ENCODE data around the gene BCORL1.

The BCORL1 gene

DNA sequence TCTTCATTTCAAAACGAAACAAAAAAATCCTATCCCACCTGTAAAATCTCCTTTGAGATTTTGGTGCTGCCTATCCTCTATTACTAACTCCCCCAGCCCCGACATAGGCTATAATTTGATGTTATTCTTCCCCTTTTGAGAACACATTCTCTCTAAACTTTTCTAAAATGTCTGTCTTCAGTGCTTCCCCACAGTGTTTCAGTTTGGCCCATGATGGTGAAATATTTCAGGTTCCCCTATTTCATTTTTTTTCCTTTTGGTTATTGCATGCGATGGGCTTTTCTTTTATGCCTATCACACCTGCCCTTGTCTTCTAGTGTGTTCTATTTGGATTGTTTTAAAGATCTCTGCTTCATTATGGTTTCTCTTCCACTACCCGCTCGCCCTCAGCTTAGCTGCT is 14.7 kb downstream of the BCORL1 start:
- Histone ChIP-seq H3K27me3 (ENCODE audit: insufficient read depth, poor library complexity, severe bottlenecking) (no peaks in the 10 kb centered on the region), H3K27ac (replicated peaks) (peak overlapping the region; percentile 85), H3K4me3 (replicated peaks; ENCODE audit: insufficient read depth, low read length) (no peak overlapping the region)
- no peak for TF ChIP-seq GABPA (IDR thresholded peaks at IDR 0.05; ENCODE audit: low read depth)
- TF ChIP-seq, protein P1, sequence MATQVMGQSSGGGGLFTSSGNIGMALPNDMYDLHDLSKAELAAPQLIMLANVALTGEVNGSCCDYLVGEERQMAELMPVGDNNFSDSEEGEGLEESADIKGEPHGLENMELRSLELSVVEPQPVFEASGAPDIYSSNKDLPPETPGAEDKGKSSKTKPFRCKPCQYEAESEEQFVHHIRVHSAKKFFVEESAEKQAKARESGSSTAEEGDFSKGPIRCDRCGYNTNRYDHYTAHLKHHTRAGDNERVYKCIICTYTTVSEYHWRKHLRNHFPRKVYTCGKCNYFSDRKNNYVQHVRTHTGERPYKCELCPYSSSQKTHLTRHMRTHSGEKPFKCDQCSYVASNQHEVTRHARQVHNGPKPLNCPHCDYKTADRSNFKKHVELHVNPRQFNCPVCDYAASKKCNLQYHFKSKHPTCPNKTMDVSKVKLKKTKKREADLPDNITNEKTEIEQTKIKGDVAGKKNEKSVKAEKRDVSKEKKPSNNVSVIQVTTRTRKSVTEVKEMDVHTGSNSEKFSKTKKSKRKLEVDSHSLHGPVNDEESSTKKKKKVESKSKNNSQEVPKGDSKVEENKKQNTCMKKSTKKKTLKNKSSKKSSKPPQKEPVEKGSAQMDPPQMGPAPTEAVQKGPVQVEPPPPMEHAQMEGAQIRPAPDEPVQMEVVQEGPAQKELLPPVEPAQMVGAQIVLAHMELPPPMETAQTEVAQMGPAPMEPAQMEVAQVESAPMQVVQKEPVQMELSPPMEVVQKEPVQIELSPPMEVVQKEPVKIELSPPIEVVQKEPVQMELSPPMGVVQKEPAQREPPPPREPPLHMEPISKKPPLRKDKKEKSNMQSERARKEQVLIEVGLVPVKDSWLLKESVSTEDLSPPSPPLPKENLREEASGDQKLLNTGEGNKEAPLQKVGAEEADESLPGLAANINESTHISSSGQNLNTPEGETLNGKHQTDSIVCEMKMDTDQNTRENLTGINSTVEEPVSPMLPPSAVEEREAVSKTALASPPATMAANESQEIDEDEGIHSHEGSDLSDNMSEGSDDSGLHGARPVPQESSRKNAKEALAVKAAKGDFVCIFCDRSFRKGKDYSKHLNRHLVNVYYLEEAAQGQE (IDR thresholded peaks at IDR 0.05; ENCODE audit: insufficient replicate concordance, low read depth) = no peak
- TF ChIP-seq SPI1 (IDR thresholded peaks at IDR 0.05; ENCODE audit: borderline replicate concordance, low read depth) = peak; percentile 49; the same call in 1 of the 2 replicates
- TF ChIP-seq POLR2AphosphoS5 (IDR thresholded peaks at IDR 0.05; ENCODE audit: low read depth) = no peak
- TF ChIP-seq, protein P2, sequence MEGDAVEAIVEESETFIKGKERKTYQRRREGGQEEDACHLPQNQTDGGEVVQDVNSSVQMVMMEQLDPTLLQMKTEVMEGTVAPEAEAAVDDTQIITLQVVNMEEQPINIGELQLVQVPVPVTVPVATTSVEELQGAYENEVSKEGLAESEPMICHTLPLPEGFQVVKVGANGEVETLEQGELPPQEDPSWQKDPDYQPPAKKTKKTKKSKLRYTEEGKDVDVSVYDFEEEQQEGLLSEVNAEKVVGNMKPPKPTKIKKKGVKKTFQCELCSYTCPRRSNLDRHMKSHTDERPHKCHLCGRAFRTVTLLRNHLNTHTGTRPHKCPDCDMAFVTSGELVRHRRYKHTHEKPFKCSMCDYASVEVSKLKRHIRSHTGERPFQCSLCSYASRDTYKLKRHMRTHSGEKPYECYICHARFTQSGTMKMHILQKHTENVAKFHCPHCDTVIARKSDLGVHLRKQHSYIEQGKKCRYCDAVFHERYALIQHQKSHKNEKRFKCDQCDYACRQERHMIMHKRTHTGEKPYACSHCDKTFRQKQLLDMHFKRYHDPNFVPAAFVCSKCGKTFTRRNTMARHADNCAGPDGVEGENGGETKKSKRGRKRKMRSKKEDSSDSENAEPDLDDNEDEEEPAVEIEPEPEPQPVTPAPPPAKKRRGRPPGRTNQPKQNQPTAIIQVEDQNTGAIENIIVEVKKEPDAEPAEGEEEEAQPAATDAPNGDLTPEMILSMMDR (IDR thresholded peaks at IDR 0.05; ENCODE audit: insufficient read depth, low read length) = no peak
- peak in 1 of 2 experiments; percentile 54 for DNase-seq (ENCODE audit: low read depth in 1 of 2, low spot score in 1 of 2)

DNA sequence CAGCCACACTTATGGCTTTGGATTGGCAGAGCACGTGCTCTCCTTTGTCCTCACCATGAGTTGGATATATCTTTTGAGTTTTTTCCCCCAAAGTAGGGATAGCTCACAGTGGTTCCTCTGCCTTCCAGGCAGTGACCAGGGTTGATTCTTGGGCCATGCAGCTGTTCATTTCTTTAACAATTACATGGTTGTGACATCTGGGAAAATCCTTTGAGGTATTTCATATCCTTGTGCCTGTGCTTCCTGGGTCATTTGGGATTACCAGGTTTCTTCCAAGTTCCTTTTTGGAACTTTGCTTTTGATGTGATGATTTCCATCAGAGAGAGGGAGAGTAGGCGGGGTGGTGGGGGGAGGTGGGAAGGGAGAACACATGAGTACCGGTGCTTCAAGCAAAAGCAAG is 15.6 kb downstream of the BCORL1 start:
- no peak for DNase-seq (ENCODE audit: low read depth in 1 of 2, low spot score in 1 of 2)
- H3K4me3 ChIP-seq (replicated peaks; ENCODE audit: insufficient read depth, low read length) = no peak overlapping the region
- H3K27ac ChIP-seq (replicated peaks) = peak overlapping the region; percentile 85; the same call in 1 of the 2 replicates
- TF ChIP-seq, protein P2 (IDR thresholded peaks at IDR 0.05; ENCODE audit: insufficient read depth, low read length) = no peak
- TF ChIP-seq SPI1 (IDR thresholded peaks at IDR 0.05; ENCODE audit: borderline replicate concordance, low read depth) (no peak), GABPA (IDR thresholded peaks at IDR 0.05; ENCODE audit: low read depth) (no peak), POLR2AphosphoS5 (IDR thresholded peaks at IDR 0.05; ENCODE audit: low read depth) (no peak)
- TF ChIP-seq, protein P1 (IDR thresholded peaks at IDR 0.05; ENCODE audit: insufficient replicate concordance, low read depth) = no peak
- H3K27me3 ChIP-seq (ENCODE audit: insufficient read depth, poor library complexity, severe bottlenecking) = no peaks in the 10 kb centered on the region

DNA sequence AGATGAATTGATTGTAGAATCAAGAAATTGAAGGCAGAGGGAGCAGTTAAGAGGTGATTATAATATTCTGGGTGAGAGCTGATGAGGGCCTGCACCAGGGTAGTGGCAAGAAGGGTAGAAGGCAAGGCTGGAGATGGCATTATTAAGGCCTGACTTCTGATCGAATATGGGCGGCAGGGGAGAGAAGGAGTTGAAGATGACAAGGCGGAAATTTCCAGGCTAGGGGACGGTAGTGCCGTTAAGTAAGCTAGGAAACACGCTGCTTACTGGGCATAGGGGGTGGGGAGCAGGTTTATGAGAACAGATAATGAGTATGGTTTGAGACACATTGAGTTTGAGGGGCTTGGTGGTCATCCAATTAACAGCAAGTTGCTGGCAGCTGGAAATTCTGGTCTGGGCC is 19.5 kb downstream of the BCORL1 start:
- Histone ChIP-seq H3K4me3 (replicated peaks; ENCODE audit: insufficient read depth, low read length) (no peak overlapping the region), H3K27me3 (ENCODE audit: insufficient read depth, poor library complexity, severe bottlenecking) (no peaks in the 10 kb centered on the region), H3K27ac (replicated peaks) (no peak overlapping the region)
- TF ChIP-seq GABPA (IDR thresholded peaks at IDR 0.05; ENCODE audit: low read depth) (no peak), SPI1 (IDR thresholded peaks at IDR 0.05; ENCODE audit: borderline replicate concordance, low read depth) (no peak), POLR2AphosphoS5 (IDR thresholded peaks at IDR 0.05; ENCODE audit: low read depth) (no peak)
- TF ChIP-seq, protein P1 (IDR thresholded peaks at IDR 0.05; ENCODE audit: insufficient replicate concordance, low read depth) = no peak
- TF ChIP-seq, protein P2 (IDR thresholded peaks at IDR 0.05; ENCODE audit: insufficient read depth, low read length) = no peak
- no peak for DNase-seq (ENCODE audit: low read depth in 1 of 2, low spot score in 1 of 2)
